GM18873 (cell line): Measurements from ENCODE around the gene NTHL1.

Experiments
- ATAC-seq: cut with Tn5 transposase; IDR thresholded peaks from one replicate; pipeline ENCODE4 v1.9.1; 2021; ENCODE audit warnings: mild to moderate bottlenecking, moderate library complexity, moderate number of reproducible peaks; ENCODE audit not compliant: unreplicated experiment, low FRiP score

Gene NTHL1

DNA sequence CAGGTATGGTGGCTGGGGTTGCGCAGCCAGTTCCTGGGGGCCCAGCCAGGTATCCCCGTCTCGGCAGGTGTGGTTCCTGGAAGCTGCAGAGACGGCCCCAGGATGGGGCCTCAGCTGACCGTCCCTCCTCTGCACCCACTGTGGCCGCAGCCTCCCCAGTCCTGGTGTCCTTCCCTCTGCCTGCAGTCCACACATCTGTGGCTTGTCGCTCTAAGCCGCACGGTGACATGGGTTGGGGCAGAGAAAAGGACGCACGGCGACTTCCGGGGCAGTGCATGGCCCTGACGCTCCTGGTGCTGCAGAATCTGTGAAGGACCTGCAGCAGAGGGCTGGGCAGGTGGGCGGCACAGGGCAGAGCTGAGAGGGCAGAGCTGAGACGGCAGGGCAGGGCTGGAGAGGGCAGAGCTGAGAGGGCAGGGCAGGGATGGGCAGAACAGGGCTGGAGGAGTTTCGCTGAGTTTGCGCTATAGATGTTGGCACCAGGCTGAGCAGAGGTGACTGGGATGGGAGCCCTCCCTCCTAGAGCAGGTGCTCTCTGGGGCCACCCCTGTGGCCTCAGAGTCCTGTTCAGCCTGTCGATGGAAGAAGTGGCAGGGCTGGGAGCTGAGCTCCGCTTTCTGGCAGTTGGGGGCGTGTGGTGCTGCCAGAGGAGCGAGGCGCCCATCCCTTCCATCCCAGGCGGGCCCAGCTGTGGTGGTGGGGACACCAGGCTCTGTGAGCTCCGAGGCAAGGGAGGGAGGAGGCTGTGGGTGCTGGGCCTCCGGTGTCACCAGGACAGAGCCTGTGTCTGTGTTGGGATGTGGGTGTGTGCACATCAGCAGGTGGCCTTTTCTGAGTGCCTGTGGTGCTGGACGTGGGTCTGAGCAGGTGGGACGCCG is 23.2 kb upstream of the NTHL1 start:
- no peak for ATAC-seq

DNA sequence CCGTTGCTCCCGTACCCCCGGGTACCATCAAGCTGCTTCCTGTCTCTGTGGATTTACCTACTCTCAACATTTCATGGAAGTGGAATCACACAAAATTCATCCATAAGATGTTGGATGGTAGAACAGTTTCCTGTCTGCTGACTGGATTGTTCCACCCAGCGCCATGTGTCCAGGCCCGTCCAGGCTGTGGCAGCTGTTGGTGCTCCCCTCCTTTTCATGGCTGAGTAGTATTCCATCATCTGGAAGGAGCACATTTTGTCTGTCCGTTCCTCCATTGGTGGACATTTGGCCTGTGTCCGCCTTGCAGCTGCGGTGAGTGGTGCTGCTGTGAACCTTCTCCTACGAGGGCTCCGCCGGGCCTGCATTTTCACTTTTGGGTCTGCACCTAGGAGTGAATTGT is 18.5 kb upstream of the NTHL1 start:
- ATAC-seq: no peak

DNA sequence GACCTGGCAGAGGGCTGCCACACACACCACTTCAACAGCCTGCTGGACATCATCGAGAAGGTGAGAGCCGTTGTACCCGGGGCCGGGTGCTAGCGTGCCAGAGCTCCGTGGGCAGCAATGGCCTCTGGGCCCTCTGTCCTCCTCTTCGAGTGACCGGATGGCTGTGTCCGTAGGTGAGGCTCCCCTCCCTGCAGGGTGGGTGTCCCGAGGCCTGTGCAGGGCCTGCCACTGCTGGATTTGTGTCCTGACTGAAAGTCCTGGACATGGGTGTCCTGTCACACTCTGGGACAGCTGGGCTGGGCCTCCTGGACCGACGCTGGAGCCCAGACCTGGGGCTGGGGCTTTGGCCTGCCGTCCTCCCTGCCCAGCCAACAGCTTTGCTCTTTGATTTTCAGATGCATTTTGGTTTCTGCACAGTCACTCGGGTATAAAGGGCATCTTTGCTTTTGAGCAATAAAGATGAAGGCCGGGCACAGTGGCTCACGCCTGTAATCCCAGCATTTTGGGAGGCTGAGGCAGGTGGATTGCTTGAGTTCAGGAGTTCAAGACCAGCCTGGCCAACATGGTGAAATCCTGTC is 16.8 kb upstream of the NTHL1 start:
- ATAC-seq: no peak

DNA sequence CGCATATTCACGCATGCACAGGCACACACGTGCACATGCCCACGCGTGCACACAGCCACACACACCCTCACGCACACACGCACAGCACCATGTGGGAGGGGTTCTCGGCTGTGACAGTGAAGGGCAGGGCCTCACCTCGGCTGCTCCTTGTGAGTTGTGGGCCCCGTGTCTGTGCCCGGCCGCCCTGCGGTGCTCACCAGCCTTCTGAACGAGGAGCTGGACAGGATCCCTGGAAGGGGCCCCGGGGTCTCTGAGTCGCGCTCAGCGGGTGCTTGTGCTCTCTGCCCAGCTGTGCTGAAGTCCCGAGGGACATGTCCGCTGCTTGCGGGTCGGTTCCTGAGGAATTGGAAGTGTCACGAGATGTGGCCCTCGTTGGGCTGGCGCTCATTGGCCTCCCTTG is 16.2 kb upstream of the NTHL1 start:
- no peak for ATAC-seq

DNA sequence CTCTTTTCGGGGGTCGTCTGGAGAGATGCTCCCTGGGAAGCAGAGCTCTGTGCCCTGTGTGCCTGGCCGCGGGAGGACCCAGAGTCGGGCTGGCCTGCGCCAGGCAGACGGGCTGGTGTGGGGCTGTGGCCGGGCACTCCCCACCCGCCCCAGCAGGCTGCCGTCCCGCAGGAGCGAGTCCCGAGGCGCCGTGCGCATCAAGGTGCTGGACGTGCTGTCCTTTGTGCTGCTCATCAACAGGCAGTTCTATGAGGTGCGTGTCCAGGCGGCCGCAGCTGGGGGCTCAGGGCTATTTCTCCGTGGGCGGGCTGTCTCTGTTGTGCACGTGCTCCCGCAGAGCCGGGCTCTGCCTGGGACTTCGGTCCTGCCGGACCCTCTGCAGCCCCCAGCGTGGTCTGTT is 15.2 kb upstream of the NTHL1 start:
- ATAC-seq: no peak

- ATAC-seq: no peak
Measured at GRCh38 chr16:2061526-2061925, 13.9 kb upstream of the NTHL1 start.

DNA sequence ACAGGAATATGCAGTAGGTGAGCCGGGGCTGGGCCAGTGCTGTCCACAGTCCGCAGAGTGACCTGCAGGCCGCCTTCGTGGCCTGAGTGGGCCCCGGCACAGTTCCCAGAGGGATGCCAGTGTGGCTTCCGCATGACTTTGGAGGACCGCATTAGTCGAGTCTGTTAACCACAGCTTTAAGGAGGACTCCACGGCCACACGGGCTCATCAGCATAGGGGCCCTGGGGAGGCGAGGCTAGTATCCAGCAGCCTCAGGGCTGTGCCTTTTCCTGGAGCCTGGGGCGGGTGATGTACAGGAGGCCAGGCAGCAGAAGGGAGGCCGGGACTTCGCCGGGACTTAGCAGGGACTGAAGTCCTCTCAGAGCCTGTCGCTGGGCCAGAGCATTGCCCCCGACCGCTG is 13.4 kb upstream of the NTHL1 start:
- ATAC-seq: no peak

- no peak for ATAC-seq
Measured at GRCh38 chr16:2060346-2060745, 12.7 kb upstream of the NTHL1 start.

GRCh38 chr16:2058872-2059271 is 11.2 kb upstream of the NTHL1 start:
- no peak for ATAC-seq

- no peak for ATAC-seq
Measured at GRCh38 chr16:2058420-2058819, 10.8 kb upstream of the NTHL1 start.

- no peak for ATAC-seq
Measured at GRCh38 chr16:2057438-2057837, 9.8 kb upstream of the NTHL1 start.

DNA sequence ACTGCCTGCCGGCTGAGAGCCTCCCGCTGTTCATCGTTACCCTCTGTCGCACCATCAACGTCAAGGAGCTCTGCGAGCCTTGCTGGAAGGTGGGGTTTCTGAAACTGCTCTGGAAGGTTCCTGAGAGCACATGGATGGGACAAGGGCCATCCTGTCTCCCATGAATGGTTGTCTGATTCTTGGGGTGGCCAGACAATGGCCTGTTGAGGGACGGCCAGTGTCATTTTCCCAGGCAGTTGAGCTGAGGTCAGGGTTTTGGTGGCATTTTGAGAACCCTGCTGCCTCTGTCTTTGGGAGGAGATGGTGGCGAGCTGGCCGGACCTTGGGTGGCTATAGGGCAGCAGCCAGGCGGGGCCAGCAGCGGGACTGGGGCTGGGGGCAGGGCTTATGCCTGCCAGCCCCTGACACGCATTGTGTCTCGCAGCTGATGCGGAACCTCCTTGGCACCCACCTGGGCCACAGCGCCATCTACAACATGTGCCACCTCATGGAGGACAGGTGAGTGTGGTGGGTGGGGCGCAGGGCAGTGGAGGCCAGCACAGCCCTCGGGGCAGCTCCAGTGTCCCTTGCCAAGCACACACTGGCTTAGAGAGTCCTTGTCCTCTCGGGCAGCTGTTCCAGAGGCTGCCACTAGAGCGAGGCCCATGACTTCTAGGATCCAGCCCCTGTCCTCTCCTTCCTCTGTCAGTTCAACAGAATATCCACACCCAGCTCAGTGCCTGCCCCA is 9.2 kb upstream of the NTHL1 start:
- no peak for ATAC-seq

GRCh38 chr16:2056077-2056476 is 8.4 kb upstream of the NTHL1 start:
- no peak for ATAC-seq

GRCh38 chr16:2054543-2055245 is 7.1 kb upstream of the NTHL1 start:
- no peak for ATAC-seq

GRCh38 chr16:2053897-2054296 is 6.3 kb upstream of the NTHL1 start:
- no peak for ATAC-seq

- no peak for ATAC-seq
Measured at GRCh38 chr16:2053211-2053610, 5.6 kb upstream of the NTHL1 start.

GRCh38 chr16:2048116-2048543 is 496 bp upstream of the NTHL1 start:
- ATAC-seq: no peak

DNA sequence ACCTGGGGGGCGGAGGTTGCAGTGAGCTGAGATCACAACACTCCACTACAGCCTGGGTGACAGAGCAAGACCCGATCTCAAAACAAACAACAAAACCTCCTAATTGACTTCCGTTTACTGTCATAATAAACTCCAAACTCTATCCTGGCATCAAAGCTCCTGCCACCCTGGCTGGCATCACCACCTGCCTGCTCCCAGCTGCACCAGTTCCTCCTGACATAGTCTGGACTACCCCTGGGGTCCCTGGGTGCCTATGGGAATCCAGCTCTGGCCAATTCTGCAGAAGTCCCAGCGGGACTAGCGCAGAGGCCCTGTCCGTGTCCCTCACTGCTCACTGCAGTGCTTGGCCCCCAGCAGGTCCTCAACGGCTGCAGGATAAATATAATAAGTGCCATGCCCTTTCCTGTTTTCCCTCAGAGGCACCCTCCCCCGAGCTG is 723 bp downstream of the NTHL1 start:
- ATAC-seq: no peak

DNA sequence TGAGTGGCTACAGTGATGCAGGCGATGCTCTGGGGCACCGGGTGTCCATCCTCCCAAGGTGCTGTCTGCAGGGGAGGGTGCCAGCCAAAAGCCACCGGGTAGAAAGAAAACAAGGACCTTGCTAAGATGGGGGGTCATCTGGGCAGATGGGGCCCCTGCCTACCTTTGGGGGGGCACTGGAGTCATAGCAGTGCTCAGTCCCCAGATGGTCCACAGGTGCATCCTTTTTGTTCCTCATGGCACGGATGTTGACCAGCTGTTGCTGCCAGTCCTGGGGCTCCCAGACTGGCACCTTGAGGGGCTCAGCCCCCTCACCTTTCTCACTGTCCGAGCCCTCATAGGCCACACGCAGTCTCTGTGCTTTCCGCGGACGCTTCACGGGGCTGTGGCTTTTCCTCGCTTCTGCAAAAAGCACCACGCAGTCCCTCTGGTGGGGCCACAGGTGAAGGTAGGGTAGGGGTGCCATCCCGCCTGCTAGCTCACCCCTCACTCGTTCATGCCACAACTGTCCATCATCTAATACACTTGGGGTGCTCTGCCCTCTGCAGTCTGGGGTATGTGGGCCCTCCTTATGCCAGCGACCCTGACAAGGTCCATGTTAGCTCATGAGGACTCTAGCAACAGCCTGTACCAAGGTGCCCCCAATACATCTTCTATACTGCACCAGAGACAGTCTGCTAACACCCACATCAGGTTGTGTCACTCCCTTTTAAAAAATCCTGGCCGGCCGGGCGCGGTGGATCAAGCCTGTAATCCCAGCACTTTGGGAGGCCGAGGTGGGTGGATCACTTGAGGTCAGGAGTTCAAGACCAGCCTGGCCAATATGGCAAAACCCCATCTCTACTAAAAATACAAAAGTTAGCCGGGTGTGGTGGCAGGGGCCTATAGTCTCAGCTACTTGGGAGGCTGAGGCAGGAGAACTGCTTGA is 1.4 kb downstream of the NTHL1 start:
- no peak for ATAC-seq

DNA sequence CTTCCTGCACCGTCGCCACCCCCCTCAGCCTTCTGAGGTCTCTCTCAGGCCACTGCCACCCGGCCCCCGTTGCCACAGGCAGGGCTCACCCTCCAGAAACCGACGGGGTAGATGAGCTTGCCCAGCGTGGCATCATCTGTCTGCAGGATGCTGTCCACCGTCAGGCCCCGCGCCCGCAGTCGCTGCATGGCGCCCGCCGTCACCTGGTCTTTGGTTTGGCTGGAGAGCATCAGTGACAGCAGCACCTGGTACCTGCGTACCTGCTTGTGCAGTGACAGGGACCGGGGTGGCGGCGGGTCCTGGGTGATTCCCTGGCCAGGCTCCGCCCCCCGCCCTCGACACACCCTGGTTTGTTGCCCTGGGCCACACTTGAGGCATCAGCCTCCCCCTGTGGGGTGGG is 3.1 kb downstream of the NTHL1 start:
- ATAC-seq: no peak
